Fibroblast of skin of back (primary cell): ENCODE data around the gene NCOA1.

Experiments used
- DNase-seq: peaks from one replicate; pipeline ENCODE4 v3.0.0-alpha.2; 2013

Gene NCOA1

DNA sequence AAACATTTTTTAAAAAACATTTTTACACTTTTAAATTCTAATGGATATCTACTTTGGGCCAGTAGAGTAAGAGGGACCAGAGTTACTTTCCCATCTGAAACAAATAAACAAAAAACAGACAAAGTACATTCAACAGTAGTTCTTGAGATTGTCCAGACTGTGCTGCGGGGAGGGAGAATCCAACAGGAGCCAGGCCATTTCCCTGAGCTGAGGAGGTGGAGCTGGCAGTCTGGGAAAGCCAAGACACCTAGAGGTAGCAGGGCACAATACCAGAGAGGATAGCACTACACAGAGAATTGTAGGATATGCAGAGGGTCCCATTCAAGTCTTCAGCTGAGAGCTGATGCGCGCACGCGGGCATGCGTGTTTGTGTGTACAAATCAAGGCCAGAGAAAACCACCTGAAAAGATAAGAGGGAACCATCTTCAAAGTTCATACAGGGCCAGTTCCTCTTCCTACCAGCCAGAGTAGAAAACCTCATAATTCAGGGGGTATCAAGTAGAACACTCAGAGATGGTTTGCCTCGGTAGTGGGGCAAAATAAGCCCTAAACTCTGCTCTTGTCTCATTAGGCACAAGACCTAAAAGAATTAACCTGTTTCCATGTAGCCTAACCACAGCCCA is 258.1 kb downstream of the NCOA1 start:
- no peak for DNase-seq

DNA sequence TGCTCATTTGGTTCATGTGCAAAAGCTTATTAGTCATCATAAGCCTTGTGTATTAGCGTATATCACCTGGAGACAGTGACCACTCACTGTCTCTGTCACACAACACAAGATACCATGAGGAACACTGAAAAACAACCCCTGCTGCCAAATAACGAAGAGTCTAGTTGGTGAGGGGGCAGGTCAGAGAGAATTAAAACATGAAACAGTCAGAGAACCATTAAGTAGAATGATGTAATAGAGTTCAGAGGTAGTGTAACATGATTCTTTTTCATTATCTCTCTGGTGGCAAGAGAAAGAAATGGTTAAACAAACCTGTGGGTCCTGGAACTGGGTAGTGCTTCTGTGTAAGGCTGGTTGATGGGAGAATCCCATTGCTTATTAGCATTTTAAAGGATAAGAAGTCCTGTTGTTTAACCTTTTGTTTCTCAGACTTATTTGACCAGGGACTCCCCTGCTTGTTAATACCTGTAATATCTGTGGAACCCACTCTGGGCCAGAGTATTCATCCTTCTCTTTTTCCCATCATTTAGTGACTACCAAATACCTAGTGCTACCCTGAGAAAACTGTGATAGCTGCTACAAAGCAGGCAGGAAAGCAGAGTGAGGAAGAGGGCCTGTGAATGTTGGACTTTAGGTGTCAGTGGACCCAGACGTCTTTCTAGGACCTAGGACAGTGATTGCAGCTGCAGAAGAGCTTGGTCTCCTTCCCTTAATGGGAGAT is 264.1 kb downstream of the NCOA1 start:
- no peak for DNase-seq

DNA sequence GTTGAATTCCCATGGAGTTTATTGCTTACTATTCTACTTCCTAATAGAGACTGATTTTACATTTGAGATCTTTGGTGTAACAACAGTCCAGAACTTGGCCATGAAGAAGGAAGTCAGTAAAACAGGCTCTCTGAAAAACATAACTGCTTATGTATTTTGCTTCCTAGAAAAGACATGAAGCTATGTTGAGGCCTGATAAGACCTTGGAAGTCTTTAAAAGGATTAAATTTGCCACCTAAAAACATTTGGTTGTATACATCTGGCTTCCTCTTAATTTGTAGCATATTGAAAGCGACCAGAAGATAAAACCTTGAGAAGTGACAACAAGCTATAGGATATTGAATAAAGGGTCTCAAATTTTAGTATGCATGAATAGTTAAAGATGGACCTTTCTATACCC is 265.7 kb downstream of the NCOA1 start:
- no peak for DNase-seq

- DNase-seq = no peak
These were observed 270.8 kb downstream of the NCOA1 start for GRCh38 chr2:24761866-24762265.

- DNase-seq = no peak
These were observed 271.5 kb downstream of the NCOA1 start for GRCh38 chr2:24762518-24762917.

DNA sequence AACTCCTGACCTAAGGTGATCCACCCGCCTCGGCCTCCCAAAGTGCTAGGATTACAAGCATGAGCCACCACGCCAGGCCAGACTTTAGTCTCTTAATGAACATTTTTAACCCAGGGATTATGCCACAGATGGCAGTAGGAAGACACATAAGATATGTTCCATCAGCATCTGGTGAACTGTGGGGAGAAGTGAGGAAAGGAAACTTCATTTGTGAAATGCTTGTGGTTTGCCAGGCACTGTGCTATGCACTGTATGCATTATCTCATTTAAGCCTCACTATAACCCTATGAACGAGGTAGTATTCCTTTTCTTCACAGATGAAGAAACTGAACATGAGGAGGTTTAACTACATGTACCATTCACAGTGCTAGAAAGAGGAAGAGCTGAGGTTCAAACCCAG is 272.8 kb downstream of the NCOA1 start:
- DNase-seq = no peak

- DNase-seq = no peak
These were observed 275.6 kb downstream of the NCOA1 start for GRCh38 chr2:24766609-24767008.

GRCh38 chr2:24768013-24768412 is 277.0 kb downstream of the NCOA1 start:
- DNase-seq = no peak

DNA sequence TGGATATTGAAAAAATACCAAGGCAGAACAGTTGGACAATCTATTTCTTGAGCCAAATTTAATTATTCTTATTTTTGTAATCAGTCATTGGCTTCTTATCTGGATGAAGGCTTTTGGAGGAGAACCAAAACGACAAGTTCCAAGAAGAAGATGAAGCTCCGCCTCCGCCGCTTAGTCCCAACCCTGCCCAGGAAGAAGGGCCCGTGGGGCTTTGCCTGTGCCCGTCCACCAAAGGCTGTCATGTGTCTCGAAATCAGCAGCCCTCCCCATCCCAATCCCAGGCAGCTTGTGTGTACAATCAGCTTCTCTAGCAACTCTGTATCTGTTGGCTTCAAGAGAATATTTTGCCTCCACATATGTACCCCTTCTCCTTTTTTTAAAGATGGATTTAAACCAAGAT is 277.5 kb downstream of the NCOA1 start:
- no peak for DNase-seq

DNA sequence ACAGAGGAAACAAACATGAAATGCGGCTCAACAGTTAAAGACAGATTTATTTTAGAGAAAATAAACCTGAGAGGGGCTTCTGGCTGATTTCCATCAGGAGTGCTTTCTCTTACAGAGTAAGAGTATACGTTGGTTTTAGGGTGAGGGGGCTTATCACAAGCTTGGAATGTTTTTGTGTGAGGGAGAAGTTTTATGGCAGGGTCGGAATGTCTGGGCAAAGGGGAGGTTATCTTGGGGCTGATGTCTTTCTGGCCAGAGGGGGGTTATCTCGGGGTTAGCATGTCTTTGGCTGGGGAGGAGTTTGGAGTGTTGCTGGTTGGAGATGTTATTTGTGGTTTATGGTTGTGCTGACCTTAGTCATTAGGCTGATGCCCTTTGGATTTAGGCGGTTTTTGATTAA is 280.0 kb downstream of the NCOA1 start:
- no peak for DNase-seq

DNA sequence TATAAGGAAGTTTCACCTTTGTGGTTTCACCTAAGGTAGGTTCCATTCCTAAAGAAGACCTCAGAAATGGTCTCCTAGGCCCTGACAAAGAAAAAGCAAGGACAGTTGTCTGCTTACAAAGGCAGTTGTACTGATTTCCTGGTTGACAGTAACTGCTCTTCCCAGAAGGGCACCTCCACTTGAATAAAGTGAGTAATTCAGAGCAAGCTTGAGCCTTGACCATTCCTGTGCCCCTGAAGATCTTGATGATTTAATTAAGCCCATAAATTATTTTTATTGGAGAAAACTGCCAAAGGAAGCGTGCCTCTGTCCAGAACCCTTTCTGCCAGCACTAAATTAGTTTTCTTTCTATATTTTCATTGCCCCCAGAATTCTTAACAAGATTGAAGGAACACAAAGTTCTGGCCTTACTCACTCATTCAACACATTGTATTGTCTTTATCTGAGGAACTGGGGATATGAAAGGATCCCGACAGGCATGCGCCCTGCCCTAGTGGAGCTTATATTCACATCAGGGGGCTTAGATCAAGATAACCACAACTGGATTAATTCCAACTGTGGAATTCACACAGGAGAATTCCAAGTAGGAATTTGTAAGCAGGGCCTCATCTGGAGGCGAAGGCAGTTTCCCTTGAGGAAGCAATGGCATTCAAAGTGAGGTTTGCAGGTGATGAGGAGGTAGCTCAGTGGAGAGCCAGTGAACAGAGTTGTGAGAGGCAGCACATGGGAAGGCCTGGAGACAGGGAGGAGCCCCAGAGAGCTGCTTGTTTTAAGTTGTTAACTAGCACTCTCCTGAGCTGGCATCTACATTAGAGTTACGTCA is 280.9 kb downstream of the NCOA1 start:
- DNase-seq = peak; percentile 61

DNA sequence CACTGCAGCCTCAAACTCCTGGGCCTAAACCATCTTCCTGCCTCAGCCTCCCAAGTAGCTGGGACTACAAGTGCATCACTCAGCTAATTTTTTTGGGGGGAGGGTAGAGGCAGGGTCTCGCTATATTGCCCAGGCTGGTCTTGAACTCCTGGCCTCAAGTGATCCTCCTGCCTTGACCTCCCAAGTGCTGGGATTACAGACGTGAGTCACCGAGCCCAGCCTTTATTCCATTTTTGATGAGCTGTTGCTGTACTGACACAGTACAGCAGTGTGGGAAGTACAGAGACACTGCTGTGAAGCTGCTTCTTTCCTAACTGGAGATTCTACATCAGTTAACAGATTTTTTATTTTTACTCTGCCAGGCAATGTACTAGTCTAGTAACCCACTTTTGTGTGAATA is 283.3 kb downstream of the NCOA1 start:
- no peak for DNase-seq

GRCh38 chr2:24779116-24779515 is 288.1 kb downstream of the NCOA1 start:
- no peak for DNase-seq

DNA sequence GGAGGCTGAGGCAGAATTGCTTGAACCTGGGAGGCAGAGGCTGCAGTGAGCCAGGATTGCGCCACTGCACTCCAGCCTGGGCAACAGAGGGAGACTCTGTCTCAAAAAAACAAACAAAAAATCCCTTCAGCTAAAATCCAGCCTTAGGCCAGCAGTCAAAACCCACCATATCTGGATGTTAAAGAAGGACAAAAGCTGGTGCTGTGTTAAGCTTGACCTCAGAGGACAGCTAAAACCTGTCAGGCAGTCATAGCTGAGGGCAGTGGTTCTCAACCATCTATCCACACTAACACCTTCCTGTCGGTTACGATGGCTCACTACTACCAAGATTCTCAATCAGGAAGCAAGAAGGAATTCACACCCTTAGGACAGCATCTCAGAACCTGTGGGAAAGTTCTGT is 292.6 kb downstream of the NCOA1 start:
- DNase-seq = no peak

- no peak for DNase-seq
These were observed 294.7 kb downstream of the NCOA1 start for GRCh38 chr2:24785671-24786321.

DNA sequence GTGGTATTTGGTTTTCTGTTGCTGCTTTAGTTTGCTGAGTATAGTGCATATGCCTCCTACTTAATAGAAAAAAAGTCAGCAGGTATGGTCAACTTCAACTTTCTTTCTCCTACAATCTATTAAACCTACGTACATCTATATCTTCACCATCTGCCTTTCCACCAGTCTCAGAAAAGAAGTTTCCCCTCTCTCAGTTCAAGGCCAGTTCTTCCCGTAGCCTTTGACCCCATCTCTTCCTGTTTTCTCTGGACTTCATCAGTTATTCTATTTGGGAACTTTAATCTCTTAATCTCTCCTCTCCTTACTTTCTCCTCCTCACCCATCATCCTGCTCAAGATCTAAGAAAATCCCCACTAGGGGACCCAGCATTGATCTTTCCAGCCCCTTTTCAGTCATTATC is 296.5 kb downstream of the NCOA1 start:
- no peak for DNase-seq

- no peak for DNase-seq
These were observed 297.8 kb downstream of the NCOA1 start for GRCh38 chr2:24788816-24789215.

DNA sequence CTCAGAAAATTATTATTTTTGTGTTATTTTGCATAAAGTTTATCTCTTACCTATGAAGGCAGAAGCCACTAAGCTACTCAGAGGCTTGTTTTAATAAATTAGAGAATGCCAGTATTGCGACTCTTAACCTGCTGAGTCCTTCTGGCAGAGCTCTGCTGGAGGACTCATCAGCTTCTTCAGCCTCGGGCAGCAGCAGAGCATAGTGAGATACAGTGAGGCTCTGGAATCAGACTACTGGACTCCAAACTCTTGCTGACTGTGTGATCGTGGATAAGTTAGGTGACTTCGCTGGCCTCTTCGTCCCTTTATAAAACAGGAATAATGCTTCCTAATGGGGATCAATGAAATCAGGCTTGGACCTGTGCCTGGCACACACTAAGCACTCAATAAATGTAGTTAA is 300.4 kb downstream of the NCOA1 start:
- no peak for DNase-seq

- DNase-seq = no peak
These were observed 301.5 kb downstream of the NCOA1 start for GRCh38 chr2:24792542-24792873.

DNA sequence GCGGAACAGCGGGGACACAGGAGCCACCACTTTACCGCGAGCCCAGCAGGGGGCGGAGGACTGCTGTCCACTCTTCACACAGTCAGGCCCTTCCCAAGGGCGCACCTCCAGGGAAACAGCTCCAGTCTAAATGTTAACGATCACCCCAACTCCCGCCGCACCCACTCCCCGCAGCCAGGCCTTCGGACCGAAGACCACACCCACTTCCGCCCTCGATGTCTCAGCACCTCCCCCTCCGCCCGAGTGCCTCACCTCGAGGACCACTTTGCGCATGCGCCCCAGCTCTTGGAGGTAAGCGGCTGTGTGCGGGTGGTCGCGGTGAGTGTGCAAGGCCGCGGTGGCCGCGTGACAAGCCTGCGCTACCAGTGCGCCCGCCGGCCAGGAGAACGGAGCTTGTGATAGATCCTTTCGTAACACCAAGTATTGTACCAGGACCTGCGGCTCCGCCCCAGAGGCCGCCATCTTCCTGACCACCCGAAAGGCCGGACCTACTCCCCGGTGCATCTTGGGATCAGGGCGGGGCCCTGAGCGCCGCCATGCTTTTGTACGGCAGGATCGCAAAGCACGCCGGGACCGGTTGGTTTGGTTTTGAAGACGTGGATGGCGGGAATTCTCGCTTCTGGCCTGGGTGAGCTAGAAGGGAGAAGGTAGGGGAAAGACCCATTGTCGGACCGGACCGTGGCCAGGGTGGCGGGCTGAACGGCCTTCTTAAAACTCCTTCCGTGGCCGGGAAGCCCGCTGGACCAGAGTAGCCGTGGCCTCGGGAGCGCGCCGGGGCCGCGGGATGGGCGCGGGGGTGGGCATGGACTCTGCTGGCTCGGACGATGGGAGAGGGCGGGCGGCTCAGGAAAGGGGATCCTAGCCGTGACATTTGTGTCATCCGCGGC is 302.1 kb downstream of the NCOA1 start, which contains the start of the genes CENPO and PTRHD1:
Gene CENPO (plus strand): TSS at position 552 of the 887 bp plus-strand sequence. CDS start 495 bp downstream, outside the sequence.
Gene PTRHD1 (minus strand): TSS at position 518 of the 887 bp plus-strand sequence. CDS start 14 bp downstream, at position 504.
- peak; percentile 96 for DNase-seq

DNA sequence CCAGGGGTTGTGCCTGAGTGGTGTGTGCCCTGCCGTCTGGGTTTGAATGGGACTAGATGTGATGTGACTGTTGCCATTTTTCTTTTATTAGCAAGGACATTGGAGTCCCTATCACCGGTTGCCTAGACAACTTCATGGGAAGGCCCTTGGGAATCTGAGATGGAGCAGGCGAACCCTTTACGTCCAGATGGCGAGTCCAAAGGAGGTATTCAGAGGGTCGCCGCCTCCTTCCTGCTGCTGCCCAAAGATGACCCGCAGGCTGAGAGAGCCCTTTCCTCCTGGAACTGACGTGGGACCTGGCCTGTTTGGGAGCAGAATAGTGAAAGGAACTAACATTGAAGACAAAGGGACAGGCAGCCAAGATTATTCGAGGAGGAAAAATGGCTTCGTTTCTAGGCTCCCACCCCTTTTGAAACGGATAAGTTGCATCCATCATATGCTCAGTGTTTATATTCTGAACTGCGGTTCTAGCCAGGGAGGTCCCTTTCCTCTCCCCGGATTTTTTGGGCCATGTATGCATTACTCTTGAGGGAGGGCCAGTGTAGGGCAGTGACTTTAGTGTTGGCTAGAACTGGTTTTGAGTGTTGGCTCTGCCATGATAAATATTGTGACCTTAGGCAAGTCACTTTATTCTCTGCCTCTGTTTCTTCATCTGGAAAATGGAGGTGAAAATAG is 302.8 kb downstream of the NCOA1 start:
- peak; percentile 60 for DNase-seq
